Germinal center (tissue), 1 donor: Measurements from ENCODE around the gene OR8S1.
A peak's percentile ranks its signal among the peaks of the same experiment; 100 is the strongest.
"Not testable (repeated sequence)": the region's sequence is repeated elsewhere in the genome, so short reads cannot be mapped to it uniquely, and the experiment has no call there.

Source experiments
- DNase-seq: peaks from one replicate; pipeline ENCODE4 v3.0.0; 2012; ENCODE audit warnings: mixed read lengths, low spot score

The OR8S1 gene

GRCh38 chr12:48525332-48525731, at the start of gene OR8S1:
OR8S1 (plus strand) TSS chr12:48525632; CDS start chr12:48525632, 0 bp downstream.
- DNase-seq = no peak

- no peak for DNase-seq
Observed at GRCh38 chr12:48482198-48482597, 43.2 kb upstream of the OR8S1 start, which contains the start of gene C12orf54. C12orf54 (plus strand) TSS chr12:48482498; CDS start chr12:48483297, 799 bp downstream.

GRCh38 chr12:48482930-48483329, 42.5 kb upstream of the OR8S1 start:
- DNase-seq = no peak

GRCh38 chr12:48486261-48486660, 39.2 kb upstream of the OR8S1 start:
- DNase-seq = no peak

GRCh38 chr12:48486679-48487078, 38.8 kb upstream of the OR8S1 start:
- DNase-seq = no peak

GRCh38 chr12:48489012-48489411, 36.4 kb upstream of the OR8S1 start:
- DNase-seq = no peak

- DNase-seq = not testable (repeated sequence)
Observed at GRCh38 chr12:48489456-48489855, 36.0 kb upstream of the OR8S1 start.

GRCh38 chr12:48500281-48500680, 25.2 kb upstream of the OR8S1 start:
- DNase-seq = not testable (repeated sequence)

- not testable (repeated sequence) for DNase-seq
Observed at GRCh38 chr12:48506836-48507235, 18.6 kb upstream of the OR8S1 start.

GRCh38 chr12:48508987-48509386, 16.4 kb upstream of the OR8S1 start:
- no peak for DNase-seq

GRCh38 chr12:48510111-48510510, 15.3 kb upstream of the OR8S1 start:
- no peak for DNase-seq

- no peak for DNase-seq
Observed at GRCh38 chr12:48512855-48513254, 12.6 kb upstream of the OR8S1 start.

- no peak for DNase-seq
Observed at GRCh38 chr12:48514728-48515127, 10.7 kb upstream of the OR8S1 start.

GRCh38 chr12:48520381-48520780, 5.1 kb upstream of the OR8S1 start:
- DNase-seq = not testable (repeated sequence)

GRCh38 chr12:48527891-48528670, 2.6 kb downstream of the OR8S1 start:
- DNase-seq = no peak

GRCh38 chr12:48532601-48533000, 7.2 kb downstream of the OR8S1 start:
- DNase-seq = no peak

GRCh38 chr12:48536602-48537001, 11.2 kb downstream of the OR8S1 start:
- DNase-seq = no peak

GRCh38 chr12:48542300-48542928, 17.0 kb downstream of the OR8S1 start:
- peak; percentile 16 for DNase-seq

- DNase-seq = no peak
Observed at GRCh38 chr12:48545833-48546469, 20.5 kb downstream of the OR8S1 start.

GRCh38 chr12:48547012-48547411, 21.6 kb downstream of the OR8S1 start:
- DNase-seq = not testable (repeated sequence)

GRCh38 chr12:48551636-48552035, 26.2 kb downstream of the OR8S1 start:
- not testable (repeated sequence) for DNase-seq

GRCh38 chr12:48553666-48554343, 28.4 kb downstream of the OR8S1 start:
- DNase-seq = not testable (repeated sequence)
